ENCODE data around the gene PHACTR1. TPM values are rescaled to one million over a fixed set of nuclear protein-coding genes. Genes with fewer than 3 reads are reported as not detected.

PHACTR1 gene
- total RNA-seq, 2 experiments from 2014 or later = 0.79 to 1.5 TPM

GRCh38 chr6:12826584-12826983, 110.0 kb downstream of the PHACTR1 start:
- H3K4me1 Mint-ChIP-seq = no peaks in the 10 kb centered on the region
- peaks cover 9% of the 10 kb centered on the region for H3K27me3 Mint-ChIP-seq
- H3K9me3 Mint-ChIP-seq = no peaks in the 10 kb centered on the region
- H3K4me3 Mint-ChIP-seq = no peak overlapping the region
- DNase-seq (no peak), ATAC-seq (ENCODE audit: low read depth) (no peak)
- H3K36me3 Mint-ChIP-seq = no peaks in the 10 kb centered on the region
- H3K27ac Mint-ChIP-seq = no peak overlapping the region
- POLR2A ChIA-PET = no interaction called here

GRCh38 chr6:12827921-12828320, 111.4 kb downstream of the PHACTR1 start:
- no peaks in the 10 kb centered on the region for H3K4me1 Mint-ChIP-seq
- H3K36me3 Mint-ChIP-seq = no peaks in the 10 kb centered on the region
- no peak for DNase-seq
- H3K27ac Mint-ChIP-seq = no peak overlapping the region
- peaks cover 5% of the 10 kb centered on the region for H3K27me3 Mint-ChIP-seq
- no peak overlapping the region for H3K4me3 Mint-ChIP-seq
- POLR2A ChIA-PET = no interaction called here
- ATAC-seq (ENCODE audit: low read depth) = no peak
- H3K9me3 Mint-ChIP-seq = no peaks in the 10 kb centered on the region

- Mint-ChIP-seq H3K4me1 (no peaks in the 10 kb centered on the region), H3K27ac (no peak overlapping the region), H3K4me3 (no peak overlapping the region), H3K36me3 (no peaks in the 10 kb centered on the region), H3K9me3 (peaks cover 2% of the 10 kb centered on the region), H3K27me3 (peaks cover 3% of the 10 kb centered on the region)
- no peak for DNase-seq
- no peak for ATAC-seq (ENCODE audit: low read depth)
- POLR2A ChIA-PET = no interaction called here
These were observed 115.7 kb downstream of the PHACTR1 start for GRCh38 chr6:12832226-12832735.

- Mint-ChIP-seq H3K36me3 (no peaks in the 10 kb centered on the region), H3K4me3 (no peak overlapping the region), H3K9me3 (peaks cover 2% of the 10 kb centered on the region), H3K27ac (no peak overlapping the region), H3K4me1 (no peaks in the 10 kb centered on the region), H3K27me3 (peaks cover 3% of the 10 kb centered on the region)
- POLR2A ChIA-PET = no interaction called here
- no peak for ATAC-seq (ENCODE audit: low read depth)
- DNase-seq = no peak
These were observed 119.4 kb downstream of the PHACTR1 start for GRCh38 chr6:12836009-12836408.

GRCh38 chr6:12841619-12842018, 125.1 kb downstream of the PHACTR1 start:
- no peak overlapping the region for H3K27ac Mint-ChIP-seq
- no peaks in the 10 kb centered on the region for H3K36me3 Mint-ChIP-seq
- DNase-seq (no peak), ATAC-seq (ENCODE audit: low read depth) (no peak)
- no peaks in the 10 kb centered on the region for H3K9me3 Mint-ChIP-seq
- H3K4me1 Mint-ChIP-seq = no peaks in the 10 kb centered on the region
- H3K4me3 Mint-ChIP-seq = no peak overlapping the region
- POLR2A ChIA-PET = no interaction called here
- H3K27me3 Mint-ChIP-seq = peaks cover 3% of the 10 kb centered on the region

- POLR2A ChIA-PET = no interaction called here
These were observed 125.5 kb downstream of the PHACTR1 start for GRCh38 chr6:12842114-12842513.

GRCh38 chr6:12842658-12843057, 126.1 kb downstream of the PHACTR1 start:
- Mint-ChIP-seq H3K9me3 (no peaks in the 10 kb centered on the region), H3K4me1 (no peaks in the 10 kb centered on the region), H3K4me3 (no peak overlapping the region), H3K27ac (no peak overlapping the region), H3K27me3 (no peaks in the 10 kb centered on the region), H3K36me3 (no peaks in the 10 kb centered on the region)
- POLR2A ChIA-PET = no interaction called here
- no peak for ATAC-seq (ENCODE audit: low read depth)
- no peak for DNase-seq

More at GRCh38 chr6:12842114-12842513, 125.5 kb downstream of the PHACTR1 start:
- Mint-ChIP-seq H3K4me1 (no peaks in the 10 kb centered on the region), H3K4me3 (no peak overlapping the region), H3K27ac (no peak overlapping the region), H3K36me3 (no peaks in the 10 kb centered on the region), H3K27me3 (no peaks in the 10 kb centered on the region), H3K9me3 (no peaks in the 10 kb centered on the region)
- ATAC-seq (ENCODE audit: low read depth) (no peak), DNase-seq (no peak)

GRCh38 chr6:12844284-12845223, 128.0 kb downstream of the PHACTR1 start:
- ATAC-seq (ENCODE audit: low read depth) (no peak), DNase-seq (no peak)
- Mint-ChIP-seq H3K36me3 (no peaks in the 10 kb centered on the region), H3K27ac (no peak overlapping the region), H3K4me1 (no peaks in the 10 kb centered on the region), H3K9me3 (no peaks in the 10 kb centered on the region), H3K4me3 (no peak overlapping the region), H3K27me3 (no peaks in the 10 kb centered on the region)
- POLR2A ChIA-PET = no interaction called here

GRCh38 chr6:12845224-12846004, 128.8 kb downstream of the PHACTR1 start:
- Mint-ChIP-seq H3K27me3 (no peaks in the 10 kb centered on the region), H3K36me3 (no peaks in the 10 kb centered on the region), H3K4me3 (no peak overlapping the region), H3K27ac (no peak overlapping the region), H3K4me1 (no peaks in the 10 kb centered on the region), H3K9me3 (no peaks in the 10 kb centered on the region)
- POLR2A ChIA-PET = no interaction called here
- no peak for ATAC-seq (ENCODE audit: low read depth)
- DNase-seq = no peak

GRCh38 chr6:12848964-12849808, 132.6 kb downstream of the PHACTR1 start:
- Mint-ChIP-seq H3K4me1 (no peaks in the 10 kb centered on the region), H3K36me3 (no peaks in the 10 kb centered on the region), H3K27ac (no peak overlapping the region), H3K27me3 (peaks cover 2% of the 10 kb centered on the region), H3K9me3 (no peaks in the 10 kb centered on the region), H3K4me3 (no peak overlapping the region)
- POLR2A ChIA-PET = no interaction called here
- DNase-seq (no peak), ATAC-seq (ENCODE audit: low read depth) (no peak)

GRCh38 chr6:12849809-12850198, 133.2 kb downstream of the PHACTR1 start:
- POLR2A ChIA-PET = no interaction called here
- ATAC-seq (ENCODE audit: low read depth) = no peak

GRCh38 chr6:12851123-12851695, 134.6 kb downstream of the PHACTR1 start:
- Mint-ChIP-seq H3K36me3 (no peaks in the 10 kb centered on the region), H3K4me1 (no peaks in the 10 kb centered on the region), H3K27me3 (peaks cover 2% of the 10 kb centered on the region), H3K4me3 (no peak overlapping the region), H3K27ac (no peak overlapping the region), H3K9me3 (no peaks in the 10 kb centered on the region)
- POLR2A ChIA-PET = no interaction called here
- no peak for DNase-seq
- no peak for ATAC-seq (ENCODE audit: low read depth)

More at GRCh38 chr6:12849809-12850198, 133.2 kb downstream of the PHACTR1 start:
- peaks cover 2% of the 10 kb centered on the region for H3K27me3 Mint-ChIP-seq
- no peak for DNase-seq
- no peak overlapping the region for H3K27ac Mint-ChIP-seq
- H3K4me1 Mint-ChIP-seq = no peaks in the 10 kb centered on the region
- no peak overlapping the region for H3K4me3 Mint-ChIP-seq
- no peaks in the 10 kb centered on the region for H3K36me3 Mint-ChIP-seq
- no peaks in the 10 kb centered on the region for H3K9me3 Mint-ChIP-seq

- POLR2A ChIA-PET = no interaction called here
- ATAC-seq (ENCODE audit: low read depth) (no peak), DNase-seq (no peak)
- peaks cover 4% of the 10 kb centered on the region for H3K27me3 Mint-ChIP-seq
- no peaks in the 10 kb centered on the region for H3K36me3 Mint-ChIP-seq
- H3K4me3 Mint-ChIP-seq = no peak overlapping the region
- no peak overlapping the region for H3K27ac Mint-ChIP-seq
- no peaks in the 10 kb centered on the region for H3K4me1 Mint-ChIP-seq
- H3K9me3 Mint-ChIP-seq = no peaks in the 10 kb centered on the region
These were observed 145.0 kb downstream of the PHACTR1 start for GRCh38 chr6:12861603-12862002.
